Stimulated activated CD4-positive, alpha-beta T cell treated with anti-CD3 and anti-CD28 coated beads, Interleukin-4, amount 100 ng/mL, for 24 hours (primary cell): ENCODE data around the gene TCTA.
"Not testable (repeated sequence)": the region's sequence is repeated elsewhere in the genome, so short reads cannot be mapped to it uniquely, and the experiment has no call there.

Source experiments
- DNase-seq: peaks from one replicate; pipeline ENCODE4 v3.0.0-alpha.2; 2020

TCTA gene, protein sequence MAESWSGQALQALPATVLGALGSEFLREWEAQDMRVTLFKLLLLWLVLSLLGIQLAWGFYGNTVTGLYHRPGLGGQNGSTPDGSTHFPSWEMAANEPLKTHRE

DNA sequence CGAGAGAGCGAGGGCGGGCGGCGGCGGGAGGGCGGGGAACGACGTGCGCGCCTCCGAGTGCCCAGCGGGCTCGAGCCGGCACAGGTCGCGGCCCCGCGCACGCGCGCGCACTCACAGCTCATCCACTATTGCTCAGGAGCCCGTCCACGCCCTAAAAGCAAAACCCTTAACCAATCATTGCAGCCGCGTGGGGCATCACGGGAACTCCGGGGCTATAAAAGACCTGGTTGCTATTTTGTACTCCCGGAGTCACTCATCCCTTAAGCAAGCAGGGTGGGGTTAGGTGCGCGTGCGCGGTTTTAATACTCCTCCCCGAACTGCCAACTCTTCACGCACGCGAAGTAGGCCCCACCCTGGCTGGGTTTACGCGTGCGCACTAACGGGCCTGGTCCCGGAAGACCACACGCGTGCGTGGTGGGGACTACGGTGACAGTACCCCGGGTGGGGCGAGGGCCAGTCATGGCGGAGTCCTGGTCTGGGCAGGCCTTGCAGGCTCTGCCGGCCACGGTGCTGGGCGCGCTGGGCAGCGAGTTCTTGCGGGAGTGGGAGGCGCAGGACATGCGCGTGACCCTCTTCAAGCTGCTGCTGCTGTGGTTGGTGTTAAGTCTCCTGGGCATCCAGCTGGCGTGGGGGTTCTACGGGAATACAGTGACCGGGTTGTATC lies at the start of gene TCTA, which contains the start of gene RHOA:
TSS of gene TCTA (plus strand) at position 456 of the 664 bp plus-strand sequence. CDS start at position 460, 4 bp downstream.
TSS of gene RHOA (minus strand) at position 9 of the 664 bp plus-strand sequence. CDS start 36,387 bp downstream, outside the sequence.
- peak; percentile 99 for DNase-seq

DNA sequence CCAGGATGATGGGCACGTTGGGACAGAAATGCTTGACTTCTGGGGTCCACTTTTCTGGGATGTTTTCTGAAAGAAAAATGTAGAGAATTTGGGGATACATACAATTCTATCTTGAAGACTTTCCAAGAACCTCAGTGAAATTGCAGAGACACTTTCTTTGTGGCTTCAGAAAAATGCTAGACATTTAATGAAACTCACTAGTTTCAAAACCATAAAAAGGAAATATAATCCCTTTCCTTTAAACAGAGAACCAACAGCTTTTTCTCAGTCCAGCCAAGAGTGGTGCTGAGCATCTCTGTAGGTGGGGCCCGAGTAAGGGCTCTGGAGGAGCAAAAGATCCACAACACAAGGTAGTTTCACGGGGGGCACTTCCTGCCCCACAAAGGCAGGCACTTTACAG lies 49.7 kb upstream of the TCTA start:
- no peak for DNase-seq

GRCh38 chr3:49370585-49371290 lies 41.5 kb upstream of the TCTA start:
- no peak for DNase-seq

GRCh38 chr3:49371946-49372345 lies 40.3 kb upstream of the TCTA start:
- DNase-seq = no peak

DNA sequence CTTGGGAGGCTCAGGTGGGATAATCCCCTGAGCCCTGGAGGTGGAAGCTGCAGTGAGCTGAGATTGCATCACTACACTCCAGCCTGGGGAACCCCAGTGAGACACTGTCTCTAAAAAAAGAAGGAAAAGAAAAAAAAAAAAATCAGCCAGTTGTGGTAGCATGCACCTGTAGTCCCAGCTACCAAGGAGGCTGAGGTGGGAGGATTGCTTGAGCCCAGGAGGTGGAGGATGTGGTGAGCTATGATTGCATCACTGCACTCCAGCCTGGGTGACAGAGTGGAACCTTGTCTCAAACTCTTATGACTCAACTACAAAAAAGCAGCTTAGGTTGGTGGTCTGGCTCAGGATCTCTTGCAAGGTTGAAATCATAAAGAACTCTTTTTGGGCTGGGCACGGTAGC lies 34.7 kb upstream of the TCTA start:
- peak; percentile 58 for DNase-seq

DNA sequence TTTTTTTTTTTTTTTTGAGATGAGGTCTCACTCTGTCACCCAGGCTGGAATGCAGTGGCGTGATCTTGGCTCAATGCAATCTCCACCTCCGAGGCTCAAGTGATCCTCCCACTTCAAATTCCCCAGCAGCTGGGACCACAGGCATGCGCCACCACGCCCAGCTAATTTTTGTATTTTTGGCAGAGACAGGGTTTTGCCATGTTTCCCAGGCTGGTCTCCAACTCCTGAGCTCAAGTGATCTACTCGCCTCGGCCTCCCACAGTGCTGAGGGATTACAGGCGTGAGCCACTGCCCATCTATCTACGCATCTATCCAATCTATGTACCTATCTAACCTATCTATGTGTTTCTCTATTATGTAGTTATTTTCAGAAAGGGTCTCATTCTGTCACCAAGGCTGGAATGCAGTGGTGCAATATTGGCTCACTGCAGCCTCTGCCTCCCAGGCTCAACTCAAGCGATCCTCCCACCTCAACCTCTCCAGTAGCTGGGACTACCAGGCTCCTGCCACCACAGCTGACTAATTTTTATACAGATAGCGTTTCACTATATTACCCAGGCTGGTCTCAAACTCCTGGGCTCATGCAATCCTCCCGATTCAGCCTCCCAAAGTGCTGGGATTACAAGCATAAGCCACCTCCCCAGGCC lies 33.9 kb upstream of the TCTA start:
- no peak for DNase-seq

GRCh38 chr3:49383387-49383786 lies 28.8 kb upstream of the TCTA start:
- DNase-seq = no peak

DNA sequence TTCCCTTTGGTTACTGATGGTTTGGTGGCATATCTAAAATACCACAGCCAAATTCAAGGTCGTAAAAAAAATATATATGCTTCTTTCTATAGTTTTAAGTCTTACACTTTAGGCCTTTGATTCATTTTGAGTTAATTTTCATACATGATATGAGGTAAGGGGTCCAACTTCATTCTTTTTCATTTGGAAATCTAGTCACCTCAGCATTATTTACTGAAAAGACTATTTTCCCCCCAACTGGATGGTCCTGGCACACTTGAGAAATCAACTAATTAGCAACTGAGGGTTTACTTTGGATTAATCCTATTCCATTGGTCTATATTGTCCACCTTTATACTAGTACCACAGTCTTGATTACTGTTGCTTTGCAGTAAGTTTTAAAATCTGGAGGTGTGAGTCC lies 26.6 kb upstream of the TCTA start:
- DNase-seq = no peak

DNA sequence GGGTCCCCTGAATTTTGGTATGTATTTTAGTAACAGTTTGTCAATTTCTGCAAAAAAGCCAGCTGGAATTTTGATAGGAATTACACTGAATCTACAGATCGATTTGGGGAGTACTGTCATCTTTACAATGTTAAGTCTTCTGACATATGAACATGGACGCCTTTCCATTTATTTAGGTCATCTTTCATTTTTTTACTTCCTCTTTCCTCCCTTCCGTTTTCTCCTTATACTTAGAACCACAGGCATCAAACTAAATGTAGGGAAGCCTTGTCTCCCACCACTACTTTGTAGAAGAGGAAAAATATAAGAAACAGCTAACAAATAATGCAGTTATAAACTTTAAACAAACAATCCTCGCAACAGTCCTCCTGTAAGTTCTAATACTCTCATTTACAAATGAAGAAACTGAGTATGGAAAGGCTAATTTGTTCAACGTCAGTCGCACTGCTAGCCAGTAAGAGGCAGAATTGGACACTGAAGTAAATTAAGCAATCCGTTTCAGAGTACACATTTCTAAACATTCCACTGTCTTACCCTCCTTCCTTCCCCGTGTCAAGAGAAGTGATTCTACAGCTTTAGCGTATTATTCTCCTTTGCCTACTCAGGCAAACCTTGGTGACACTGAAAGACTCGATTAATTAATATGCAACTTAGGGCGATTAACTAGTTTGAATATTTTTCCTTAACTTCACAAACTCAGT lies 26.0 kb upstream of the TCTA start:
- DNase-seq = no peak

- no peak for DNase-seq
Measured at GRCh38 chr3:49387721-49388120, 24.5 kb upstream of the TCTA start.

DNA sequence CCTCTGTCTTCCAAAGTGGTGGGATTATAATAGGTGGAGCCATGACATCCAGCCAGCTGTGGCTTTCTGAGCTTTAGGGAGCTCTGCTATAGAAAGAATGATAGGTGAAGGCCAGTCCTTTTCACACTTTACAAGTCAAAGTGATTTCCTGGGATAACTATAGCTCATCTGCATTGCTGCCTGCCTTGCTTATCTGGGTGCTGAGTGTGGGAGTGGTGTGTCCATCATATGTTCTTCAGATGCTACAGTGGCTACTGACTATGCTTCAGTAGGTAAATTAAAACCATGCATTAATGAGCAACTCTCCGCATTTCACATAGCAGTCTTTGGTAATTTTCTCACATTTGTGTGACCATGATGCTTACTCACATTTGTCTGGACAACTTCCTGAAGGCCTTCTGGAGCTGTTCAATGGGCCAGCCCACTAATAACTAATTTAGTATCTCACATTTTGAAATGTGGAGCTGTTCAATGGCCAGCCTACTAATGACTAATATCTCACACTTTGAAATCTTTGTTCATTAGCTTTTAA lies 23.9 kb upstream of the TCTA start:
- DNase-seq = no peak

- no peak for DNase-seq
Measured at GRCh38 chr3:49389297-49389696, 22.9 kb upstream of the TCTA start.

DNA sequence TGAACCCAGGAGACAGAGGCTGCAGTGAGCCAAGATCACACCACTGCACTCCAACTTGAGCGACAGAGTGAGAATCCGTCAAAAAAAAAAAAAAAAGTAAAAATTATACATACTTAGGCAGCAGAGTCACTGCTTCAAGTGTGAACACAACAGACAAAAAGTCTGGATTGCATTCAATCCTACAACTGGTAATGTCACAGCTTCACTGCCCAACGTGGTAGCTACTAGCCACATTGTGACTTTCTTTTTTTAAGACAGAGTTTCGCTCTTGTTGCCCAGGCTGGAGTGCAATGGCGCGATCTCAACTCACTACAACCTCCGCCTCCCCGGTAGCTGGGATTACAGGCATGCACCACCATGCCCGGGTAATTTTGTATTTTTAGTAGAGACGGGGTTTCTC lies 20.9 kb upstream of the TCTA start:
- not testable (repeated sequence) for DNase-seq

DNA sequence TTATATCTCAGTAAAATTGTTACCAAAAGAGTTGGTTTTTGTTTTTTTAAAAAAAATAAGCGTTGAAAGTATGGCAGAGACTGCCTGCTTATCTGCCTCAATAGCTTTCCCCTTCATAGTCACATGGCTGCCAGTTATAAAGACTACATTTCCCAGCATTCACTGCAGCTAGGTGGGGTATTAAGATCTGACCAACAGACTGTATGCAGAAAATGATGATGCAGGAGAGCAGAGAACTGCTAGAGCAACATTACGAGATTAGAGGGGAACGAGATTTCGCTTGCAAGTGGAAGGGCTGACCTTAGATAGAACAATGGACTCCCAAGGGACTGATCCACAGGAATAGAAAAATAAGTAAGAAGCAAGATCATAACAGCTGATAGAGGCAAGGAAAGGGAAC lies 14.8 kb upstream of the TCTA start:
- DNase-seq = no peak

GRCh38 chr3:49399461-49399860 lies 12.8 kb upstream of the TCTA start:
- no peak for DNase-seq

- DNase-seq = no peak
Measured at GRCh38 chr3:49401766-49402165, 10.5 kb upstream of the TCTA start.

GRCh38 chr3:49403891-49404290 lies 8.3 kb upstream of the TCTA start:
- no peak for DNase-seq

DNA sequence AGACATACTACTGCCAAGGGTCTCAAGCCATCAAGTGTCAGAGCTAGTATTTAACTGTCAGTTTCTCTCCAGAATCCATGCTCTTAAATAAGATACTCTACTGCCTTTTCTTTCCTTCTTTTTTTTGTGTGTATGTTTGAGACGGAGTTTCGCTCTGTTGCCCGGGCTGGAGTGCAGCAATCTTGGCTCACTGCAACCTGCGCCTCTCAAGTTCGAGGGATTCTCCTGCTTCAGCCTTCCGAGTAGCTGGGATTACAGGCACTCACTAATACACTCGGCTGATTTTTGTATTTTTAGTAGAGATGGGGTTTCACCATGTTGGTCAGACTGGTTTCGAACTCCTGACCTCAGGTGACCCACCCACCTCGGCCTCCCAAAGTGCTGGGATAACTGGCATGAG lies 6.7 kb upstream of the TCTA start:
- not testable (repeated sequence) for DNase-seq

DNA sequence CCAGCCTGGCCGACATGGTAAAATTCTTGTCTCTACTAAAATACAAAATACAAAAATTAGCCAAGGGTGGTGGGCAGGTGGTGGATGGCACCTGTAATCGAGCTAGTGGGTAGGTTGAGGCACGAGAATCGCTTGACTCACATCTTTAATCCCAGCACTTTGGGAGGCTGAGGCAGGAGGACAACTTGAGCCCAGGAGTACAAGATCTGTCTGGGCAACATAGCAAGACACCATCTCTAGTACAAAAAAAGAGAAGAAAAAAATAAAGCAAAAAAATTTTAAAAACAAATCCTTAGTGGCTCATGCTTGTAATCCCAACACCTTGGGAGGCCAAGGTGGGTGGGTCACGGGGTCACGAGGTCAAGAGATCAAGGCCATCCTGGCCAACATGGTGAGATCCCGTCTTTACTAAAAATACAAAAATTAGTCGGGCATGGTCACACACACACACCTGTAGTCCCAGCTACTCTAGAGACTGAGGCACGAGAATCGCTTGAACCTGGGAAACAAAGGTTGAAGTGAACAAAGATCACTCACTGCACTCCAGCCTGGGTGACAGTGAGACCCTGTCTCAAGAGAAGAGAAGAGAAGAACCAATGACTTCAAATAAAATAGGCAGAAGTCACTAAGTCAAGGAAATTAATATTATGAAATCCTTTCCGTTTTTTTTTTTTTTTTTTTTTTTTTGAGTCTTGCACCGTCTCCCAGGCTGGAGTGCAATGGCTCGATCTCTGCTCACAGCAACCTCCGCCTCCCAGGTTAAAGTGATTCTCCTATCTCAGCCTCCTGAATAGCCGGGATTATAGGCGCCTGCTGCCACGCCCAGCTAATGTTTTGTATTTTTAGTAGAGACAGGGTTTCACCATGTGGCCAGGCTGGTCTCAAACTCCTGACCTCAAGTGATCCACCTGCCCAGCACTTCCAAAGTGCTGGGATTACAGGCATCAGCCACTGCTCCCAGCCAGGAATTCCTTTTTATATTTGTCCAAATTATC lies 5.4 kb upstream of the TCTA start:
- no peak for DNase-seq

DNA sequence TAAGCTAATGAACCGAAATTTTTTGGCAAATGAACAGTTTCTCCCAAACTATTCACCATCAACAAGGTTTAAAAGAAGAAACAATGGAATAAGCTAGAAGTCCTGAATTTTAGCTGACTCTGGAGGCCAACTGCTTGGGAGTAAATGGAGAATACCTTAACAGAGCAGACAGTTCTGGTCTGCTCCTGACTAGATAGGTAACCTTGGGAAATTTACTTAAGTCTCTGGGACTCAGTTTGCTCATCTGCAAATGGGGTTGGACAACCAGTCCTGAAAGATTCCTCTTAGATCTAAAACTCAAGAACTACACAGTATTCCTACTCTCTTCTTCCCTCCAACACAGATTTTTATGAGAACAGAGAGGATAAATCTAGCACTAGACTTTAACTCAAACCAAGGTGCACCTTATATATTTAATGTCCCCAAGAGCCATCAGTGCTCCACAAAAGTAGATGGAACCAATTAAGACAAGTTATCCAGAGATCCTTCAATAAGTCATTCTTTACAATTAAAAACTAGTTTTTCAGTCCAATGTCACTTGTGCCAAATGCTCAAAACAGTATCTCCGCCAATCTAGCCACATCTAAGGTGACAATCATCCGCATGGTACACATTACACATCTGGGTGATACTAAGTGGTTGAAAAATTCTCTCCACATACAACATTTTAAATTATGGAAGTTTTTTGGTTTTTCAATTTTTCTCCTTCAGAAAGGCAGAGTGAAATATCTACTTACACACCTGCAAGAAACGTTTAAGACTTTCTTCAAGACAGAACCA lies 2.0 kb upstream of the TCTA start:
- no peak for DNase-seq
